HFF-Myc (cell line): ENCODE results near the gene MYBPC3.

Experiments
- DNase-seq: peaks from one replicate; pipeline ENCODE4 v3.0.0-alpha.2; 2011; ENCODE audit warnings: low read depth; ENCODE audit errors: extremely low read depth
- H3K4me3 ChIP-seq: replicated peaks from 2 replicates; pipeline ENCODE4 v1.5.1; 2011; ENCODE audit warnings: low read depth, mild to moderate bottlenecking, control low read depth, low read length
- TF ChIP-seq, protein P1 (sequence below): IDR thresholded peaks from 2 replicates; pipeline ENCODE4 v1.5.1; 2012; ENCODE audit warnings: mild to moderate bottlenecking, low read depth, low read length, control low read depth; ENCODE audit errors: missing control alignments

The MYBPC3 gene

DNA sequence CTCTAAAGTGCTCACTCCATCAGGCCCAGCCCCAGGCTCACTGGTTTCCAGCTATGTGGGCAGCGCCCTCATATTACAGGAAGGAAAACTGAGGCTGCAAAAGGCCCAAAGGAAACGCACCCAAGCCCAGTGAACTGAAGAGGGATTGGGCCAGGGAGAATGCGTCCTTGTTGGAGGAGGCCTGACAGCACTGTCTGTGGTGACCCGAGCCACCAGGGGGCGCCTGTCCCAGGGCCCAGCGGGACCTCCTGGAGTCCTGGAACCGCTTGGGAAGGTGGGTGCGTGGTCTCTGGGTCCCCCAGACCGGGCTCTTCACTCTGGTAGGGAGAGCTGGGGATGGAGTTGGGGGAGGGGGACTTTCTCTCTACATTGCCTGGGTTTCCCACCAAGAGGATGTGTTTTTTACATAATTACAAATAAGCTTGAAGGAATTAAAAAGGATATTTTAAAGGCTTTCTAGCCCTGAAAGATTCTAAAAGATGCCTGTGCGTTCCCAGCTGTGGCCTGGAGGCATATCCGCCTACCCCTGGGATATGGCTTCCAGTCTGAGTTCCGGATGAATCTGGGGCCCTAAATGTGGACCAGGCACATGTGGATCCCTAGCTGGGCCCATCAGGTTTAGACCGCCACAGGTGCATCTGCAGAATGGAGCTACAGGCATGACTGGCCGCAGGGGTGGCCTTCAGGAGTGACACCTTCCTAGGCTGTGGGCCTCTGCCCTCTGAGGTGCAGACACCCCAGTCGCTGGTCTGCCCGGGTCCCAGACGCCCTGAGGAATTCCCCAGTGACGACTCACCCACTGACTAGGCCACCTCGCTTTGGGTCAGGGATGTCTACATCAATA is 21.6 kb upstream of the MYBPC3 start:
- DNase-seq, result peak; percentile 20
- H3K4me3 ChIP-seq, result no peak overlapping the region
- TF ChIP-seq, protein P1, sequence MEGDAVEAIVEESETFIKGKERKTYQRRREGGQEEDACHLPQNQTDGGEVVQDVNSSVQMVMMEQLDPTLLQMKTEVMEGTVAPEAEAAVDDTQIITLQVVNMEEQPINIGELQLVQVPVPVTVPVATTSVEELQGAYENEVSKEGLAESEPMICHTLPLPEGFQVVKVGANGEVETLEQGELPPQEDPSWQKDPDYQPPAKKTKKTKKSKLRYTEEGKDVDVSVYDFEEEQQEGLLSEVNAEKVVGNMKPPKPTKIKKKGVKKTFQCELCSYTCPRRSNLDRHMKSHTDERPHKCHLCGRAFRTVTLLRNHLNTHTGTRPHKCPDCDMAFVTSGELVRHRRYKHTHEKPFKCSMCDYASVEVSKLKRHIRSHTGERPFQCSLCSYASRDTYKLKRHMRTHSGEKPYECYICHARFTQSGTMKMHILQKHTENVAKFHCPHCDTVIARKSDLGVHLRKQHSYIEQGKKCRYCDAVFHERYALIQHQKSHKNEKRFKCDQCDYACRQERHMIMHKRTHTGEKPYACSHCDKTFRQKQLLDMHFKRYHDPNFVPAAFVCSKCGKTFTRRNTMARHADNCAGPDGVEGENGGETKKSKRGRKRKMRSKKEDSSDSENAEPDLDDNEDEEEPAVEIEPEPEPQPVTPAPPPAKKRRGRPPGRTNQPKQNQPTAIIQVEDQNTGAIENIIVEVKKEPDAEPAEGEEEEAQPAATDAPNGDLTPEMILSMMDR, result peak; percentile 97

DNA sequence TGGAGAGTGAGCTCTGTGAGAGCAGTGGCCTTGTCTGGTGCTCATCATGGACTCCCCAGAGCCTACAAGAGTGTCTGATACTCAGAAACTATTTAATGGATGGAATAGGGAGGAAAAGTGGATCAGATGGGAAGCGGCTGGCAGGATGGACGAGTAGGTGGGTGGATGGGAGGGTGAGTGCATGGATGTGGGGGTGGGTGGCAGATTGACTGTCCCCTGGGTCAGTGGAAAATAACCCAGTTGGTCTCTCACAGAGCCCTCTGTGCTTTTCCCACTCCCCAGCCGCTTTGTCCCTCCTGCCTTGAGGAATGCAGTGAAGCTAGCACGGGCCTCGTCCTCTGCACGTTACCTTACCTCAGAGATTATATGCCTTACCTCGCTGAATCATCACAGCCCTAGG is 19.9 kb upstream of the MYBPC3 start:
- no peak for DNase-seq
- TF ChIP-seq, protein P1, result no peak
- H3K4me3 ChIP-seq, result no peak overlapping the region

DNA sequence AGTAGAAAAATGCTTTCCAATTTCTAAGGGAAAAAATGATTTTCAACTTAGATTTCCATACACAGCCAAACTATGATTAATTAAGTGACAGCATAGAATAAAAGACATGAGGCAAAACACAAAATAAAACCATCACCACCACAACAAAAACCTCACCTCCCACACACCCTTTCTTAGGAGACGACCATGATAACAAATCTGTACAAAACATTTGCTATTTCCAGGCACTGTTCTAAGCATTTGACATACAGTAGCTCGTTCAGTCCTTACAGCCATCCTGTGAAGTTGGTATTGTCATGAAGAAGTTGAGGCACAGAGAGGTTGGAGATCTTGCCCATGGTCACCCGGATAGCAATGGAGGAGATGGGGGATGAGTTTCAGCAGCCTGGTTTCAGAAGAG is 17.2 kb upstream of the MYBPC3 start:
- H3K4me3 ChIP-seq, result no peak overlapping the region
- no peak for DNase-seq
- TF ChIP-seq, protein P1, result no peak

DNA sequence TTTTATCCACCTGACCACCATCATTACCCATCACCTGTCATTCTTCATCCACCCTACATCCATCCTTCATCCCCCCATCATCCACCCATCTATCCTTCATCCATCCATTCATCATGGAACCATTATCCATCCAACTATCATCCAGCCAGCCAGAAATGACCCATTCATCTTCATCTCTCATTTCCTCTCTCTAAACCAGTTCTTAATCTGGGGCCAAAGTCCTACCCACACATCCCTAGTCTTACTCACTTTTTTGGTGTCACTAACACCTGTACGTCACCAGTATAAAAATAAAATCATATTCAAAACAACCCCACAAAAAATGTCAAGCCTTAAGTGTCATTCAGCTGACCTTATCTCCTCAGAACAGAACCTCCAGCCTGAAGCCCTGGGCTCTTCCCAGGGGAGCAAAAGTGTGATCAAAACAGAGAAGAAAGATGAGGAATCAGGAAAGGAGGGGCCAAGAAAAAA is 13.6 kb upstream of the MYBPC3 start:
- no peak for DNase-seq
- TF ChIP-seq, protein P1, result no peak
- H3K4me3 ChIP-seq, result no peak overlapping the region

DNA sequence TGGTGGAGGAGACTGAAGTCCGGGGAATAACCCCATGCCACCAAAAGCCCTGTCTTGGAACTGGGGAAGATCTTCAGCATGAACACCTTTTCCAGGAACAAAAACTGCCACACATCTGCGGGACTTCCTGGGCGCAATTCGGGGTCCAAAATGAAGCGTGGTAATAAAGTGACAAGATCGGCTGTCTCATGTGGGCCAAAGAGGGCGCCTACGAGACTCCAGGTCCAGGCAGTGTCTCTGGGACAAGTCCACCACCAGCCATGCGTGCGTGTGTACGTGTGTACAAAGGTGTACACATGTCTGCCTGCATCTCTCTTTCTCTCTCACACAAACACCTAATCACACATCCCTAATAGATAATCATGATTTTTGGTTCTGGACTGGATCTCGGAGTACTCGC is 8.9 kb upstream of the MYBPC3 start:
- TF ChIP-seq, protein P1, result no peak
- H3K4me3 ChIP-seq, result no peak overlapping the region
- DNase-seq, result no peak

DNA sequence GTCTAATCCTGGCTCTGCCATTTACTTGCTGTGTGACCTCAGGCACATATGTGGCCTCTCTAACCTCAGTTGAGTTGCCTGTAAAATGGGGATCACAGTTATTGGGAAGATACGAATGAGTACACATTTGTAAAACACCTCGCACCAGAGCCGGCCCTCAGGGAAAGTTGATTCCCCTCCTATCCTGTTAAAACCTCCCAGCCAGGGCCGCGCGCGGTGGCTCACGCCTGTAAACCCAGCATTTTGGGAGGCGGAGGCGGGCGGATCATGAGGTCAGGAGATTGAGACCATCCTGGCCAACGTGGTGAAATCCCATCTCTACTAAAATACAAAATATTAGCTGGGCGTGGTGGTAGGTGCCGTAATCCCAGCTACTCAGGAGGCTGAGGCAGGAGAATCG is 7.8 kb upstream of the MYBPC3 start:
- no peak for DNase-seq
- TF ChIP-seq, protein P1, result no peak
- no peak overlapping the region for H3K4me3 ChIP-seq

DNA sequence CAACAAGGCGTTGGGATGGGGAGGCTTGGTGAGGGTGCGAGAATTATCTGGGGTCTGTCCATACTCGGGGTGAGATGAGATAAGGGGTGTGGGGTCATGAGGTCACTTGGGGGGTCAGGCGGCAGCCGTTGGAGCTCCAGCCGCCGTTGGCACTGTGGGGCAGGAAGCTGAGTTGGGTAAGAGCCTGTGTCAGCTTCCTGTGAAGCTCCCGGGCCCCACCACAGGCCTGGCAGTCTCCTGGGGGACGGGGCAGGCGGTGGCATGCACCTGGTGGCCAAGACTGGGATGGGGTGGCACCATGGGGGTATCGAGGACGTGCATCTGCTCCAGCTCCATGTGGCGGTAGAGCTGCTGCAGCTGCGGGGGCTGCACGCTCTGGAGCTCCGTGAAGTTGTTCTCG is 7.1 kb upstream of the MYBPC3 start:
- no peak for DNase-seq
- no peak overlapping the region for H3K4me3 ChIP-seq
- TF ChIP-seq, protein P1, result no peak
